Right lobe of liver (tissue), 4 donors: Measurements from ENCODE around the gene OLIG2.

Experiments
- POLR2A ChIP-seq: fragments of 450-650 bp; IDR thresholded peaks from one replicate; pipeline ENCODE4 v1.6.1; 2017; ENCODE audit warnings: antibody characterized with exemption, mild to moderate bottlenecking
- TF ChIP-seq, protein P1 (sequence below), 4 donors: fragments of 200-600 bp in 3 of 4; fragments of 450-650 bp in 1 of 4; IDR thresholded peaks; one replicate each; pipeline versions ENCODE4 v1.5.1 to v1.8.0; 2016 to 2022; ENCODE audit warnings: antibody characterized with exemption in 4 of 4, mild to moderate bottlenecking in 2 of 4
- donor health status: DM: no; HTN: no; CAD: no.
- donor health status: DM: no; HTN: no; CAD: no.
- donor health status: DM: no; HTN: yes; CAD: no.

DNA sequence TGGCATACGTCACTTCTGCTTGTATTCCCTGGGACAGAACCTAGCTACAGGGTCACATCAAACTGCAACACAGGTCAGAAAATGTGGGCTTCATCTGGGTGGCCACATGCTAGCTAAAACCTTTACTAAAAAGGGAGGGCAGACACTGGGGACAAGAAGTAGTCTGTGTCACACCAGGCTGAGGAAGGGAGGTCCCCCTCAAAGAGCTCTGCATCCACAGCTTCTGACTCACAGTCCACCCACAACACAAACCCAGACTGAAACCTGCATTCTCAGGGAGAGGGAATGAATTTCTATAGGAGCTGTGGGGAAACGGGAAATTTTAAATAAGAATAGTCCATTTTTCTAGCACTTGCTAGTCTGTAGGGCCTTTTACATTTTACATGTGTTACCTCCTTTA is 16.2 kb downstream of the OLIG2 start:
- TF ChIP-seq, protein P1, sequence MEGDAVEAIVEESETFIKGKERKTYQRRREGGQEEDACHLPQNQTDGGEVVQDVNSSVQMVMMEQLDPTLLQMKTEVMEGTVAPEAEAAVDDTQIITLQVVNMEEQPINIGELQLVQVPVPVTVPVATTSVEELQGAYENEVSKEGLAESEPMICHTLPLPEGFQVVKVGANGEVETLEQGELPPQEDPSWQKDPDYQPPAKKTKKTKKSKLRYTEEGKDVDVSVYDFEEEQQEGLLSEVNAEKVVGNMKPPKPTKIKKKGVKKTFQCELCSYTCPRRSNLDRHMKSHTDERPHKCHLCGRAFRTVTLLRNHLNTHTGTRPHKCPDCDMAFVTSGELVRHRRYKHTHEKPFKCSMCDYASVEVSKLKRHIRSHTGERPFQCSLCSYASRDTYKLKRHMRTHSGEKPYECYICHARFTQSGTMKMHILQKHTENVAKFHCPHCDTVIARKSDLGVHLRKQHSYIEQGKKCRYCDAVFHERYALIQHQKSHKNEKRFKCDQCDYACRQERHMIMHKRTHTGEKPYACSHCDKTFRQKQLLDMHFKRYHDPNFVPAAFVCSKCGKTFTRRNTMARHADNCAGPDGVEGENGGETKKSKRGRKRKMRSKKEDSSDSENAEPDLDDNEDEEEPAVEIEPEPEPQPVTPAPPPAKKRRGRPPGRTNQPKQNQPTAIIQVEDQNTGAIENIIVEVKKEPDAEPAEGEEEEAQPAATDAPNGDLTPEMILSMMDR (IDR thresholded peaks at IDR 0.05), result no peak
- TF ChIP-seq POLR2A, result no peak
